Activated T-helper 17 cell treated with anti-CD3 and anti-CD28 coated beads, Interleukin-2, amount 50 U/mL, for 72 hours (primary cell): Measurements from ENCODE around the gene SELENOO. TPM values are rescaled to one million over a fixed set of nuclear protein-coding genes. Genes with fewer than 3 reads are reported as not detected.
A peak's percentile ranks its signal among the peaks of the same experiment; 100 is the strongest.
"Not testable (repeated sequence)": the region's sequence is repeated elsewhere in the genome, so short reads cannot be mapped to it uniquely, and the experiment has no call there.

Experiments
- ATAC-seq: fragments of 150-1000 bp; cut with Tn5 transposase; replicated peaks from 2 replicates; pipeline ENCODE4 v1.10.0; 2021; ENCODE audit warnings: mild to moderate bottlenecking, moderate library complexity
- H3K27ac Mint-ChIP-seq: one replicate; pipeline ENCODE4 v1.8.0; 2022; ENCODE audit warnings: mixed read lengths
- H3K27me3 Mint-ChIP-seq: one replicate; pipeline ENCODE4 v1.8.0; 2022; ENCODE audit warnings: mixed read lengths
- H3K36me3 Mint-ChIP-seq: one replicate; pipeline ENCODE4 v1.8.0; 2022; ENCODE audit warnings: low read depth, mild to moderate bottlenecking, mixed read lengths
- H3K4me1 Mint-ChIP-seq: one replicate; pipeline ENCODE4 v1.8.0; 2022; ENCODE audit warnings: mixed read lengths
- H3K4me3 Mint-ChIP-seq: one replicate; pipeline ENCODE4 v1.8.0; 2022; ENCODE audit warnings: mild to moderate bottlenecking, mixed read lengths
- H3K9me3 Mint-ChIP-seq: one replicate; pipeline ENCODE4 v1.8.0; 2022; ENCODE audit warnings: mixed read lengths
- total RNA-seq, 2 donors: library from RNA; stranded (reverse); gene quantifications; one replicate each; pipeline ENCODE4 v1.2.3, GENCODE V29; 2022

Gene SELENOO
- total RNA-seq, 2 donors from 2014 or later, result 16.5 to 26.7 TPM

GRCh38 chr22:50197856-50198623 lies 2.8 kb upstream of the SELENOO start:
- Mint-ChIP-seq H3K9me3 (no peaks in the 10 kb centered on the region), H3K36me3 (peaks cover 40% of the 10 kb centered on the region), H3K27ac (no peak overlapping the region), H3K4me3 (no peak overlapping the region), H3K27me3 (no peaks in the 10 kb centered on the region), H3K4me1 (peaks cover 3% of the 10 kb centered on the region)
- ATAC-seq, result no peak

GRCh38 chr22:50198624-50199017 lies 2.2 kb upstream of the SELENOO start:
- H3K36me3 Mint-ChIP-seq, result peaks cover 46% of the 10 kb centered on the region
- no peaks in the 10 kb centered on the region for H3K9me3 Mint-ChIP-seq
- ATAC-seq, result no peak
- H3K27me3 Mint-ChIP-seq, result no peaks in the 10 kb centered on the region
- no peak overlapping the region for H3K4me3 Mint-ChIP-seq
- H3K27ac Mint-ChIP-seq, result no peak overlapping the region
- H3K4me1 Mint-ChIP-seq, result peaks cover 3% of the 10 kb centered on the region

GRCh38 chr22:50199251-50199721 lies 1.5 kb upstream of the SELENOO start:
- Mint-ChIP-seq H3K4me1 (peaks cover 3% of the 10 kb centered on the region), H3K9me3 (no peaks in the 10 kb centered on the region), H3K4me3 (peak overlapping the region; percentile 58), H3K27ac (no peak overlapping the region), H3K36me3 (peaks cover 53% of the 10 kb centered on the region), H3K27me3 (no peaks in the 10 kb centered on the region)
- no peak for ATAC-seq

- Mint-ChIP-seq H3K36me3 (peaks cover 55% of the 10 kb centered on the region), H3K4me1 (peaks cover 3% of the 10 kb centered on the region), H3K4me3 (peak overlapping the region; percentile 58), H3K27me3 (no peaks in the 10 kb centered on the region), H3K27ac (no peak overlapping the region), H3K9me3 (no peaks in the 10 kb centered on the region)
- ATAC-seq, result peak; percentile 2
These were observed 866 bp upstream of the SELENOO start for GRCh38 chr22:50199829-50200460.

- peaks cover 3% of the 10 kb centered on the region for H3K4me1 Mint-ChIP-seq
These were observed 649 bp downstream of the SELENOO start for GRCh38 chr22:50201191-50202129.

GRCh38 chr22:50202130-50202666 lies 1.4 kb downstream of the SELENOO start:
- peaks cover 44% of the 10 kb centered on the region for H3K36me3 Mint-ChIP-seq
- peak overlapping the region; percentile 56 for H3K27ac Mint-ChIP-seq

More at GRCh38 chr22:50201191-50202129, 649 bp downstream of the SELENOO start:
- Mint-ChIP-seq H3K27me3 (no peaks in the 10 kb centered on the region), H3K4me3 (peak overlapping the region; percentile 78), H3K9me3 (no peaks in the 10 kb centered on the region), H3K36me3 (peaks cover 48% of the 10 kb centered on the region), H3K27ac (peak overlapping the region; percentile 56)
- ATAC-seq, result peak; percentile 32

GRCh38 chr22:50203288-50203687 lies 2.5 kb downstream of the SELENOO start:
- Mint-ChIP-seq H3K4me3 (no peak overlapping the region), H3K27me3 (no peaks in the 10 kb centered on the region), H3K9me3 (no peaks in the 10 kb centered on the region), H3K36me3 (peaks cover 44% of the 10 kb centered on the region), H3K4me1 (peaks cover 3% of the 10 kb centered on the region), H3K27ac (no peak overlapping the region)
- ATAC-seq, result no peak

More at GRCh38 chr22:50202130-50202666, 1.4 kb downstream of the SELENOO start:
- Mint-ChIP-seq H3K4me3 (peak overlapping the region; percentile 78), H3K27me3 (no peaks in the 10 kb centered on the region), H3K9me3 (no peaks in the 10 kb centered on the region), H3K4me1 (peaks cover 3% of the 10 kb centered on the region)
- no peak for ATAC-seq

- Mint-ChIP-seq H3K36me3 (peaks cover 41% of the 10 kb centered on the region), H3K27ac (no peak overlapping the region), H3K27me3 (no peaks in the 10 kb centered on the region), H3K4me3 (no peak overlapping the region), H3K4me1 (peaks cover 4% of the 10 kb centered on the region), H3K9me3 (no peaks in the 10 kb centered on the region)
- no peak for ATAC-seq
These were observed 3.8 kb downstream of the SELENOO start for GRCh38 chr22:50204571-50204970.

GRCh38 chr22:50204998-50205397 lies 4.2 kb downstream of the SELENOO start:
- ATAC-seq, H3K4me1 Mint-ChIP-seq, H3K27me3 Mint-ChIP-seq, H3K9me3 Mint-ChIP-seq, H3K27ac Mint-ChIP-seq, H3K4me3 Mint-ChIP-seq: not testable (repeated sequence)
- H3K36me3 Mint-ChIP-seq, result peaks cover 45% of the 10 kb centered on the region

- H3K4me3 Mint-ChIP-seq, result no peak overlapping the region
- H3K9me3 Mint-ChIP-seq, result no peaks in the 10 kb centered on the region
- no peak for ATAC-seq
- H3K27ac Mint-ChIP-seq, result no peak overlapping the region
- peaks cover 52% of the 10 kb centered on the region for H3K36me3 Mint-ChIP-seq
- H3K4me1 Mint-ChIP-seq, result peaks cover 9% of the 10 kb centered on the region
- no peaks in the 10 kb centered on the region for H3K27me3 Mint-ChIP-seq
These were observed 5.2 kb downstream of the SELENOO start for GRCh38 chr22:50205781-50206569.

GRCh38 chr22:50206599-50206998 lies 5.8 kb downstream of the SELENOO start:
- no peaks in the 10 kb centered on the region for H3K27me3 Mint-ChIP-seq
- peaks cover 9% of the 10 kb centered on the region for H3K4me1 Mint-ChIP-seq
- H3K9me3 Mint-ChIP-seq, result no peaks in the 10 kb centered on the region
- no peak overlapping the region for H3K27ac Mint-ChIP-seq
- peaks cover 57% of the 10 kb centered on the region for H3K36me3 Mint-ChIP-seq
- H3K4me3 Mint-ChIP-seq, result no peak overlapping the region
- no peak for ATAC-seq

- peaks cover 61% of the 10 kb centered on the region for H3K36me3 Mint-ChIP-seq
- no peak for ATAC-seq
- peaks cover 6% of the 10 kb centered on the region for H3K4me1 Mint-ChIP-seq
- H3K27me3 Mint-ChIP-seq, result no peaks in the 10 kb centered on the region
- no peak overlapping the region for H3K4me3 Mint-ChIP-seq
- no peak overlapping the region for H3K27ac Mint-ChIP-seq
- no peaks in the 10 kb centered on the region for H3K9me3 Mint-ChIP-seq
These were observed 6.8 kb downstream of the SELENOO start for GRCh38 chr22:50207383-50208140.

- Mint-ChIP-seq H3K4me3 (no peak overlapping the region), H3K9me3 (no peaks in the 10 kb centered on the region), H3K4me1 (peaks cover 9% of the 10 kb centered on the region), H3K27me3 (no peaks in the 10 kb centered on the region), H3K27ac (no peak overlapping the region), H3K36me3 (peaks cover 62% of the 10 kb centered on the region)
- no peak for ATAC-seq
These were observed 7.7 kb downstream of the SELENOO start for GRCh38 chr22:50208430-50208938.
